Neural crest cell (in vitro differentiated cells): ENCODE measurements around the gene DTL. TPM values are rescaled to one million over a fixed set of nuclear protein-coding genes. Genes with fewer than 3 reads are reported as not detected.

ENCODE experiments used
- DNase-seq: peaks from one replicate; pipeline ENCODE4 v3.0.0; 2021; ENCODE audit warnings: low read depth, mixed read lengths, low spot score
- H3K27ac Mint-ChIP-seq: one replicate; pipeline ENCODE4 v1.8.0; 2021; ENCODE audit warnings: mild to moderate bottlenecking, mixed read lengths; ENCODE audit not compliant: unreplicated experiment
- H3K27me3 Mint-ChIP-seq: 2 replicates; pipeline ENCODE4 v1.8.0; 2021; ENCODE audit warnings: low read depth, mild to moderate bottlenecking, mixed read lengths
- H3K36me3 Mint-ChIP-seq: 2 replicates; pipeline ENCODE4 v1.8.0; 2021; ENCODE audit warnings: low read depth, mild to moderate bottlenecking, mixed read lengths
- H3K4me1 Mint-ChIP-seq: 2 replicates; pipeline ENCODE4 v1.8.0; 2021; ENCODE audit warnings: mixed read lengths
- H3K4me3 Mint-ChIP-seq: one replicate; pipeline ENCODE4 v1.8.0; 2021; ENCODE audit warnings: mild to moderate bottlenecking, mixed read lengths
- H3K9me3 Mint-ChIP-seq: 2 replicates; pipeline ENCODE4 v1.8.0; 2021; ENCODE audit warnings: mixed read lengths
- CTCF ChIP-seq: fragments of 200-600 bp; sonication (generic); conservative IDR thresholded peaks from 2 replicates; pipeline ENCODE4 v1.5.0; 2021; ENCODE audit warnings: antibody characterized with exemption, mild to moderate bottlenecking
- total RNA-seq: library from RNA; stranded (reverse); gene quantifications from 2 replicates; pipeline ENCODE4 v1.2.1, GENCODE V29; 2021

Gene DTL
- total RNA-seq, 1 donor from 2014 or later = 82.4 TPM

- H3K27ac Mint-ChIP-seq = no peak overlapping the region
These were observed 105.9 kb downstream of the DTL start for GRCh38 chr1:212141404-212141803.

GRCh38 chr1:212142883-212143530 is 107.5 kb downstream of the DTL start:
- peaks cover 2% of the 10 kb centered on the region for H3K9me3 Mint-ChIP-seq
- DNase-seq = no peak
- no peaks in the 10 kb centered on the region for H3K4me1 Mint-ChIP-seq
- H3K4me3 Mint-ChIP-seq = no peak overlapping the region
- H3K36me3 Mint-ChIP-seq = peaks cover 10% of the 10 kb centered on the region
- no peak for TF ChIP-seq CTCF
- no peak overlapping the region for H3K27ac Mint-ChIP-seq
- no peaks in the 10 kb centered on the region for H3K27me3 Mint-ChIP-seq

More at GRCh38 chr1:212141404-212141803, 105.9 kb downstream of the DTL start:
- Mint-ChIP-seq H3K4me3 (no peak overlapping the region), H3K9me3 (peaks cover 2% of the 10 kb centered on the region), H3K27me3 (no peaks in the 10 kb centered on the region), H3K4me1 (no peaks in the 10 kb centered on the region), H3K36me3 (peaks cover 12% of the 10 kb centered on the region)
- DNase-seq = no peak
- TF ChIP-seq CTCF = no peak

- H3K4me3 Mint-ChIP-seq = no peak overlapping the region
- H3K27me3 Mint-ChIP-seq = no peaks in the 10 kb centered on the region
- no peak overlapping the region for H3K27ac Mint-ChIP-seq
- TF ChIP-seq CTCF = no peak
- no peak for DNase-seq
- peaks cover under 1% of the 10 kb centered on the region for H3K9me3 Mint-ChIP-seq
- no peaks in the 10 kb centered on the region for H3K36me3 Mint-ChIP-seq
- peaks cover 6% of the 10 kb centered on the region for H3K4me1 Mint-ChIP-seq
These were observed 112.1 kb downstream of the DTL start for GRCh38 chr1:212147581-212148033.

GRCh38 chr1:212149566-212149965 is 114.0 kb downstream of the DTL start:
- H3K36me3 Mint-ChIP-seq = no peaks in the 10 kb centered on the region
- H3K9me3 Mint-ChIP-seq = peaks cover 5% of the 10 kb centered on the region

GRCh38 chr1:212152308-212152693 is 116.8 kb downstream of the DTL start:
- DNase-seq = no peak
- TF ChIP-seq CTCF = no peak
- Mint-ChIP-seq H3K4me1 (peaks cover 6% of the 10 kb centered on the region), H3K9me3 (peaks cover 5% of the 10 kb centered on the region), H3K4me3 (no peak overlapping the region), H3K36me3 (no peaks in the 10 kb centered on the region), H3K27ac (peak overlapping the region; percentile 35), H3K27me3 (no peaks in the 10 kb centered on the region)

More at GRCh38 chr1:212149566-212149965, 114.0 kb downstream of the DTL start:
- Mint-ChIP-seq H3K4me3 (no peak overlapping the region), H3K4me1 (peaks cover 6% of the 10 kb centered on the region), H3K27ac (no peak overlapping the region), H3K27me3 (no peaks in the 10 kb centered on the region)
- TF ChIP-seq CTCF = no peak
- DNase-seq = no peak
